HepG2 (cell line): Measurements from ENCODE around the gene GTPBP6. TPM values are rescaled to one million over a fixed set of nuclear protein-coding genes. Genes with fewer than 3 reads are reported as not detected.
A peak's percentile ranks its signal among the peaks of the same experiment; 100 is the strongest.

Experiments
- AHDC1 ChIP-seq: sonication (generic); formaldehyde crosslinking; IDR thresholded peaks from 2 replicates; pipeline ENCODE4 v1.5.1; 2020; ENCODE audit warnings: mild to moderate bottlenecking, missing genetic modification reagents, borderline replicate concordance
- CREB1 ChIP-seq, 2 experiments: fragments of 450-650 bp in 1 of 2; IDR thresholded peaks; 2 replicates each; pipeline ENCODE4 v1.6.1; 2016 to 2017; ENCODE audit warnings: control low read depth in 1 of 2, mild to moderate bottlenecking in 1 of 2, missing compliant biosample characterization in 1 of 2, missing genetic modification characterization in 1 of 2
- GLMP ChIP-seq: sonication (generic); formaldehyde crosslinking; IDR thresholded peaks from 2 replicates; pipeline ENCODE4 v1.9.0; 2021; ENCODE audit warnings: missing genetic modification reagents, mild to moderate bottlenecking, borderline replicate concordance
- HOXA5 ChIP-seq: sonication (generic); formaldehyde crosslinking; IDR thresholded peaks from 2 replicates; pipeline ENCODE4 v1.4.0; 2020; ENCODE audit warnings: missing genetic modification reagents
- KAT8 ChIP-seq: IDR thresholded peaks from 2 replicates; pipeline ENCODE4 v1.6.1; 2016; ENCODE audit warnings: missing genetic modification reagents, missing compliant biosample characterization
- KLF11 ChIP-seq: IDR thresholded peaks from 2 replicates; pipeline ENCODE4 v1.6.1; 2016; ENCODE audit warnings: missing compliant biosample characterization
- PATZ1 ChIP-seq: sonication (generic); formaldehyde crosslinking; IDR thresholded peaks from 2 replicates; pipeline ENCODE4 v1.4.0; 2020; ENCODE audit warnings: missing genetic modification reagents
- PCBP2 ChIP-seq: fragments of 200-400 bp; formaldehyde crosslinking; optimal IDR thresholded peaks from 2 replicates; pipeline ENCODE3; 2018; ENCODE audit warnings: low read length, low read depth; ENCODE audit not compliant: poor library complexity, severe bottlenecking
- RBM22 ChIP-seq: fragments of 200-400 bp; formaldehyde crosslinking; optimal IDR thresholded peaks from 2 replicates; pipeline ENCODE3; 2017; ENCODE audit warnings: mild to moderate bottlenecking, low read length, moderate library complexity
- SMAD1 ChIP-seq: sonication (generic); formaldehyde crosslinking; IDR thresholded peaks from 2 replicates; pipeline ENCODE4 v1.4.0; 2020; ENCODE audit warnings: missing genetic modification reagents, low read depth, mild to moderate bottlenecking, borderline replicate concordance
- ZIK1 ChIP-seq: sonication (generic); formaldehyde crosslinking; IDR thresholded peaks from 2 replicates; pipeline ENCODE4 v1.5.0; 2020; ENCODE audit warnings: mild to moderate bottlenecking, low read depth, missing genetic modification reagents, borderline replicate concordance
- ZNF253 ChIP-seq: sonication (generic); formaldehyde crosslinking; IDR thresholded peaks from 2 replicates; pipeline ENCODE4 v1.8.0; 2022; ENCODE audit warnings: mild to moderate bottlenecking, missing genetic modification reagents, borderline replicate concordance
- ZNF256 ChIP-seq: sonication (generic); formaldehyde crosslinking; conservative IDR thresholded peaks from 2 replicates; pipeline ENCODE4 v1.4.0; 2020; ENCODE audit warnings: missing genetic modification reagents
- ZNF280B ChIP-seq: sonication (generic); formaldehyde crosslinking; IDR thresholded peaks from 2 replicates; pipeline ENCODE4 v1.5.0; 2020; ENCODE audit warnings: missing genetic modification reagents, mild to moderate bottlenecking, borderline replicate concordance
- ZNF296 ChIP-seq: sonication (generic); formaldehyde crosslinking; conservative IDR thresholded peaks from 2 replicates; pipeline ENCODE4 v1.5.0; 2020; ENCODE audit warnings: mild to moderate bottlenecking, missing genetic modification reagents
- ZNF317 ChIP-seq: sonication (generic); formaldehyde crosslinking; IDR thresholded peaks from 2 replicates; pipeline ENCODE4 v1.5.0; 2020; ENCODE audit warnings: mild to moderate bottlenecking, missing genetic modification reagents
- ZNF562 ChIP-seq: sonication (generic); formaldehyde crosslinking; IDR thresholded peaks from 2 replicates; pipeline ENCODE4 v1.8.0; 2022; ENCODE audit warnings: missing genetic modification reagents, borderline replicate concordance
- ZNF572 ChIP-seq: sonication (generic); formaldehyde crosslinking; IDR thresholded peaks from 2 replicates; pipeline ENCODE4 v1.5.1; 2020; ENCODE audit warnings: mild to moderate bottlenecking, missing genetic modification reagents
- ZNF746 ChIP-seq: sonication (generic); formaldehyde crosslinking; IDR thresholded peaks from 2 replicates; pipeline ENCODE4 v1.8.0; 2022; ENCODE audit warnings: mild to moderate bottlenecking, missing genetic modification reagents
- polyA plus RNA-seq, 8 experiments: library from polyadenylated mRNA; depleted of rRNA in 3 of 8; stranded (reverse) in 7 of 8; unstranded in 1 of 8; fragments of >200 nt; fragmentation: Illumina TruSeq in 4 of 8; extraction: Trizol in 4 of 8; gene quantifications; 2 replicates each; pipeline versions ENCODE4 v1.2.1 to v1.2.3, GENCODE V29; 2011 to 2016; ENCODE audit warnings: low read depth in 4 of 8, missing spikeins in 1 of 8, mixed read lengths in 1 of 8; ENCODE audit not compliant: insufficient read depth in 1 of 8
- total RNA-seq, 5 experiments: library from RNA; depleted of rRNA; stranded (reverse); fragments of >200 nt; fragmentation: Illumina TruSeq; extraction: Trizol; gene quantifications; 2 replicates each; pipeline ENCODE4 v1.2.3, GENCODE V29; 2016; ENCODE audit warnings: low read depth in 1 of 5

GTPBP6 gene
- total and polyA plus RNA-seq, 2 of the 13 experiments (the other 11 are each of a cell fraction or from before 2014, with no cell fraction given) = 20.2 to 39.6 TPM

- TF ChIP-seq AHDC1 (CRISPR knock-in tag) (peak; percentile 64; the same call in 1 of the 2 replicates), PATZ1 (CRISPR knock-in tag) (0 out of 2 replicates have a peak, but pooled peaks have one; percentile 35), ZNF317 (no peak), CREB1 (IDR thresholded peaks at IDR 0.05) (peak; percentile 50; the same call in 1 of the 2 replicates), CREB1 (CRISPR knock-in tag; IDR thresholded peaks at IDR 0.05) (no peak), KLF11 (no peak), ZNF296 (CRISPR knock-in tag) (no peak), ZIK1 (CRISPR knock-in tag) (no peak), PCBP2 (no peak), HOXA5 (CRISPR knock-in tag) (no peak), ZNF253 (CRISPR knock-in tag) (no peak), ZNF280B (0 out of 2 replicates have a peak, but pooled peaks have one; percentile 13), GLMP (CRISPR knock-in tag) (no peak), KAT8 (CRISPR knock-in tag) (no peak), RBM22 (no peak), ZNF562 (CRISPR knock-in tag) (no peak), ZNF746 (CRISPR knock-in tag) (no peak), SMAD1 (CRISPR knock-in tag) (no peak), ZNF256 (CRISPR knock-in tag) (no peak), ZNF572 (CRISPR knock-in tag) (no peak)
These were observed 41.9 kb downstream of the GTPBP6 start (continued) for GRCh38 chrX:276581-277201.
